Renal cortex interstitium (tissue), 11 donors: Measurements from ENCODE around the gene LMCD1. TPM values are rescaled to one million over a fixed set of nuclear protein-coding genes. Genes with fewer than 3 reads are reported as not detected.
A peak's percentile ranks its signal among the peaks of the same experiment; 100 is the strongest.

Experiments used
- DNase-seq, 11 donors: peaks; one replicate each; pipeline ENCODE4 v3.0.0-alpha.2; 2013; ENCODE audit warnings: low read depth in 9 of 11, low spot score in 4 of 11; ENCODE audit errors: extremely low read depth in 1 of 11
- polyA plus RNA-seq, 3 donors: library from polyadenylated mRNA; unstranded; fragments of 120-200 nt; gene quantifications; one replicate each; pipeline ENCODE4 v1.2.1, GENCODE V29; 2013; ENCODE audit not compliant: insufficient read length in 3 of 3

Gene LMCD1
- polyA plus RNA-seq, 3 donors: 26.3 to 35.8 (median 27.0) TPM

- no peak for DNase-seq
These were observed 27.6 kb upstream of the LMCD1 start for GRCh38 chr3:8473990-8474389.

- DNase-seq: no peak
These were observed 26.6 kb upstream of the LMCD1 start for GRCh38 chr3:8474991-8475390.

DNA sequence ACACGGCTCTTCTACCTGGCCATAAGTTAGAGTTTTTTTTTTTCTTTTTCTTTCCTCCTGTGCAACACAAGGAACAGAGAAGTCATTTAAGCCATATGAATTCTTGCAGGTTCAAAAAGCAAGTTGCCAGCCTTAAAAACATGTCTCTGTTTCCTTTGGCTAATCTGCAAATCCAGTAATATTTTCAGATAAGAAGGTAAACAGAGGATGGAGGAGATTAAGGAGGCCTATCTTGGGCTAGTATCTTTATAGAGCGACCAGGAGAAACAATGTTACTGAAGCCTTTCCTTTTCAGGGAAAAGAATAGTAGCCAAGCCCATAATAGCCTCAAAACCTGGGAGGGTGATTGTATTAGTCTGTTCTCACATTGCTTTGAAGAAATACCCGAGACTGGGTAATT, 20.9 kb upstream of the LMCD1 start:
- no peak for DNase-seq

DNA sequence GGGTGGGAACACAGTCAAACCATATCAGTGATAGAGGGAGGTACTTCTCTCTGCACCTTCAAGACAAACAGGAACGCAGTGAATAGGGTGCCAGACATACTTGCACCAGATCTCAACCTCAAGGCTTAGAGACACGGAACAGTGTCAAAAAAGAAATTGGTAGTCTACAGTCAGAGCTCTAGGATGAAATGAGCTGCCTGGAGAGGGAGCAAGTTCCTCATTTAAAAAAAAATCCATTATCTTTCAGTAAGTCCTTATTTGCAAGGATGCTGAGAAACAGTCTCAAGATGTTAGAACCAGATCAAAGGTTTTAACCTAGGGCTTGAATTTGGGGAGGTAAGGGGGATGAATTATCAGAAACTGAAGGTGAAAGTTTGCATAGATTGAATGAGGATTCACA, 20.2 kb upstream of the LMCD1 start:
- no peak for DNase-seq

- DNase-seq: no peak
These were observed 19.4 kb upstream of the LMCD1 start for GRCh38 chr3:8482263-8482662.

- peak in 1 of 11 donors; percentile 55 for DNase-seq
These were observed 18.5 kb upstream of the LMCD1 start for GRCh38 chr3:8482960-8483665.

DNA sequence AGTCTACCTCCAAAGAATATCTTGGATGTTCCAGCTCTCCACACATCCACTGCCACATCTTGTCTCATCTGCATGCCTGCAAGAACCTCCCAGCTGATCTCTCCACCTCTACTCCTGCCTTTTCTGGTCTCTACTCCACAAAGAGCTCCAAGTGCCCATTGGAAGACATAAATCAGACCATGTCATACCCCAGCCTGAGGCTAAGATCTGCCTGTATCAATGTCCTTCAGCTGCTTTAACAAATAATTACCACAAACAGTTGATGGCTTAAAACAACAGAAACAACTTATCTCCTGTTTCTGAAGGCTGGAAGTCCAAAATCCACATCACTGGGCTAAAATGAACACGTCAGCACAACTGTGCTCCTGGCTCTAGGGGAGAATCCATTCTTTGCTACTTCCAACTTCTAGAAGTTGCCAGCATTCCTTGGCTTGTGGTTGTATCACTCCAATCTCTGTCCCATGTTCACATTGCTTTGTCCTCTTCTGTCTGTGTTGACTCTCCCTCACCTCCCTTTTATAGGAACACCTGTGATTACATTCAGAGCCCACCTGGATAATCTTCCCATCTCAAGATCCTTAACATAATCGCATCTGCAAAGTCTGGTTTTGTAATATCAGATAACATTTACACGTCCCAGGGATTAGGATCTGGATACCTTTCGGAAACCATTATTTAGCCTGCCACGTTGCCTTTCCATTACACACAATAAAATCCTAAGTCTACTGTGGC, 17.0 kb upstream of the LMCD1 start:
- no peak for DNase-seq

DNA sequence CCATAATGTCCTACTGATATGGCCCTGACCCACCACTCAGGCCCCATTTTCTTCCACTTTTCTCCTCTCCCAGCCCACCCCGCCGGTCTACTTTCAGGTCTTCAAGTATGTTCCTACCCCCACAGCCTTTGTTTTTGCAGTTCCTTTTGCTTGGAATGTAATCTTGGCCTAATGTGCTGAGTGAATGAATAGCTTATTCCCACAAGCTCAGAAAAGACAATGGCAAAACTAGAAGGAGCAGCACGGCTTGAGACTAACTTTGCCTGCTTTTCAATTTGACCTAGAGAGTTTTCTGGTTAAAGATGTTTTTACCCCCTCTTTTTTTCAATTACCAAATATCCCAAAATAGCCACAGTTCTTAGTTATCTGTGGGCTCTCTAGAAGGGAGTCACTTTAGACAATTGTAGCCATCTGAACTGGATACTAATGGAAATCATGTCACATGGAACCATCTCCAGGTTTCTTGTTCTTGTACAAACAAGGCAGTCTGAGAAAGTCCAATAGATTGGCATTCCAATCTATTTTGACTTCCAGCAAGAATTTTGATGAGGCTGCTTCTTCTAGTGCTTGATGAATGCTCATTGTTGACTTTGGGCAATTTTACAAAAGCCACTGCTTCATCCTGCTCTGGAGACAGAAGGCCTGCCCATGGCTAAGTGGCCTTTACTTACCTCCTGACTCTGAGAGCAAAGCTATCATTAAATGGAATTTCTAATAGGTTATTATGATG, 16.3 kb upstream of the LMCD1 start:
- no peak for DNase-seq

GRCh38 chr3:8485943-8486342, 15.7 kb upstream of the LMCD1 start:
- DNase-seq: no peak

- no peak for DNase-seq
These were observed 15.2 kb upstream of the LMCD1 start for GRCh38 chr3:8486434-8486833.

DNA sequence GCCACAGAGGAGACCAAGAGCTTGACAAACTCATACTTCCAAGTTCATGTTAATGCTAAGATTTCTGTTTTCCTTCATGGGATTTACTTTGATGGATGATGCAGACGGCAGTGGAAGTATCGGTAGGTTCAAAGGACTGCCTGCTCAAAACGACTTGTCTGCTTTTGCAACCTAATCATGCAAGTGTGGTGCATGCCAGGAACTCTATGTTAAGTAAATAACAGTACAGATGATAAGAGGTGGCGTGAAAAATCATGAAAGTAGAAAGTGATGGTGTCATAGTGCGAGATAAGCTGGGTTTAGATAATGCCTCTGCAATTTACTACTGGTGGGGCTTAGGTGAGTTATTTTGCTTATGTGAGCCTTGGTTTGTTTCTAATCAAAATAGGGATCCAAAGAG, 14.7 kb upstream of the LMCD1 start:
- no peak for DNase-seq

- no peak for DNase-seq
These were observed 13.2 kb upstream of the LMCD1 start for GRCh38 chr3:8488411-8488810.

- DNase-seq: no peak
These were observed 12.7 kb upstream of the LMCD1 start for GRCh38 chr3:8488877-8489276.

DNA sequence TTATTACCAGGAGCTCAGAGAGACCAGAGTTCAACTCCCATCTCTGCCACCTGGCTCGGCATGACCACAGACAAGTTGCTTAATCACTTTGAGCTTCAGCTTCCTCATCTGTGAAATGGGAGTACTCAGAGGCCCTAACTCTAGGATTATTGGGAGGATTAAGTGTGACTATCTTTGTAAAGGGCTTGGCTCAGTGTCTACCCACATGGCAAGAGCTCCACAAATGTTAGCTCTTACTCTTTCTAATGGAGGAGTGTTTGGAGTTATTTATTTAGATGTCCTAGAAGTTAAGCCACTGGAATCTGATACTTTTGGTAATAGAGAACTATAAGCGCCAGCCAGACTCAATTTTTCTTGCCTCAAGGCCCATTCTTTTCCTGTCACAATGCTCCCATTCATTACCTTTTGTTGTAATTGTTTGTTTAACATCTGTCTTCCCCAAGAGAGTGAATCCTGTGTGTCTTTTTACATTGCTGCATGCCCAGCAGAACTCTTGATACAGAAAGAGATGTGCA, 12.3 kb upstream of the LMCD1 start:
- DNase-seq: no peak

DNA sequence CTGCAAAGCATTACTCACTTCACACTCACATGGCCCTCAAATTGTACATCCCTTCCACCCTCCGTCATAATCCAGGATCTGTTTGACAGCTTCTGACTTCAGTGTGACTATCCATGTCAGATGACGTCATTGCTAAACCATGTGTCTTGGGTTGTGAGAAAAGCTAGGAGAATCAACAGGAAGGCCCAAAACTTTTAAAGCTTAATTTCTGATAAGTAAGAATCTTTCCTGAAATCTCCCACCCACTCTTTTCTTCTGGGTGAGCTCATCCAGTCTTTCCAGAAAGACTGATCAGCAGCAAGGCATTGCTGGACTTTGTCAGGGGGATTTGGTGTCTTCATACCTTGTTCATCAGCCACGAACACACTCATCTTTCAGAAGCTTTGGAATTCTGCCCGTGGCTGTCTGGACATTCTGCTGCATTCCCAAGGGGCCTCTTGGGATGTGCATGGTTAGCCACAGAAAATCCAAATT, 11.5 kb upstream of the LMCD1 start:
- DNase-seq: no peak

DNA sequence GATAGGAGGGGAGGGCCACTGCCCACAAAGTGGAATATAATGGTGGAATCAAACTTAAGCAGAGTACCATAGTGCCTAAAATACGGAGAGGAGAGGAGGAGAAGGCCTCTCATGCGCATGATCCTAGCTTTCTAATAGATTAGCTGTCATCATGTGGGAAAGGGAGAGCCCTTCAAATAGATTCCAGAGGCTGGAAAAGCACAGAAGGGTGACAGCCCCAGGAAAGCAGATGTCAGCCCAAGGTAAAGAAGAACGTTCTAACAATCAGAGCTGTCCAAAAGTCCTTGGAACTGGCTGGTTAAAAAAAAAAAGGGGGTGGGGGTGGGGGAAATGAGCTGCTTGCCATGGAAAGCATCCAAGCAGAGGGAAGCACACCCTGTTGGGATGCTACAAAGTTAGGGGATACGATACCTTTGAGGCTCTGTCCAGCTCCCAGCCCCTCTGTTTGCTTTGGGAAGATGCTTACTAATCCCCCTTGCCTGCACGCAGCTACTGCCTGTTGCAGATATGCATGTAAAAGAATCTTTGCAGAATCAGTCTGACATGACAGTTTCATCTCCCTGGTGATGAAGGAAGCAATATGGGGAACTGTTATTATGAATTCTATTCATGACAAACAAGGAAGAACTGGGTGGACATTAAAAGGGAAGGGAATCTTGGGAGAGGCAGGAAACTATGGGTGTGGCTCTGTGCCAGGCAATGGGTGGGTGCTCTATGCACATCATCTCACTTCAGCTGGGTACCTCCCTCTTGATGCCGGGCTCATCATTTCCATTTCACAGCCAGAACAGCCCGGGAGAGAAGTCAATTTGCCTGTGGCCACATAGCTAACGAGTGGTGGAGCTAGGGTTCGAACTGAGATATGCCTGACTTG, 10.1 kb upstream of the LMCD1 start:
- no peak for DNase-seq

GRCh38 chr3:8492744-8493511, 8.7 kb upstream of the LMCD1 start:
- DNase-seq: no peak

GRCh38 chr3:8493744-8494143, 7.9 kb upstream of the LMCD1 start:
- no peak for DNase-seq
